H1 (cell line): ENCODE measurements around the gene TTC36. TPM values are rescaled to one million over a fixed set of nuclear protein-coding genes. Genes with fewer than 3 reads are reported as not detected.
A peak's percentile ranks its signal among the peaks of the same experiment; 100 is the strongest.

ENCODE experiments used
- CTCF ChIA-PET: fragments of 300-600 bp; sonication (Branson Sonifier 250); formaldehyde crosslinking; loops from one replicate; lab custom pipeline; 2021; ENCODE audit not compliant: partially characterized antibody; lab: Charles Lee
- POLR2A ChIA-PET: fragments of 300-600 bp; sonication (Branson Sonifier 250); formaldehyde crosslinking; loops from one replicate; lab custom pipeline; 2021; ENCODE audit warnings: inconsistent platforms; ENCODE audit not compliant: partially characterized antibody; lab: Charles Lee
- DNase-seq, 2 experiments: peaks; one replicate each; pipeline versions ENCODE4 v3.0.0 to v3.0.0-alpha.2; 2010 to 2022; ENCODE audit warnings: low spot score in 2 of 2, low read depth in 1 of 2, mixed read lengths in 1 of 2
- FAIRE-seq: peaks from 2 replicates; lab custom pipeline; 2011; peaks lifted over from hg19 to GRCh38; lab: Jason Lieb, UNC
- H2AFZ ChIP-seq: 2 replicates; pipeline ENCODE4 v1.8.1; 2012; ENCODE audit warnings: low read length, inconsistent platforms
- H2AK5ac ChIP-seq: 2 replicates; pipeline ENCODE4 v1.6.1; 2013; ENCODE audit warnings: low read depth, low read length
- H2BK120ac ChIP-seq: replicated peaks from 2 replicates; pipeline ENCODE3; 2013; ENCODE audit warnings: low read depth, low read length, inconsistent platforms
- H2BK12ac ChIP-seq: 2 replicates; pipeline ENCODE4 v1.6.1; 2013; ENCODE audit warnings: low read depth, low read length
- H2BK15ac ChIP-seq: 2 replicates; pipeline ENCODE4 v1.6.1; 2013; ENCODE audit warnings: low read length
- H2BK20ac ChIP-seq: 2 replicates; pipeline ENCODE4 v1.6.1; 2013; ENCODE audit warnings: low read length
- H2BK5ac ChIP-seq: 2 replicates; pipeline ENCODE4 v1.6.1; 2013; ENCODE audit warnings: low read depth, low read length
- H3K14ac ChIP-seq: 2 replicates; pipeline ENCODE4 v1.6.1; 2013; ENCODE audit warnings: inconsistent platforms; ENCODE audit not compliant: insufficient read length
- H3K18ac ChIP-seq: 2 replicates; pipeline ENCODE4 v1.6.1; 2013; ENCODE audit warnings: low read length; ENCODE audit errors: extremely low read depth
- H3K23ac ChIP-seq: 2 replicates; pipeline ENCODE4 v1.6.1; 2013; ENCODE audit warnings: inconsistent platforms; ENCODE audit not compliant: insufficient read length
- H3K23me2 ChIP-seq: 2 replicates; pipeline ENCODE4 v1.6.1; 2013; ENCODE audit warnings: low read depth, low read length
- H3K27ac ChIP-seq: 2 replicates; pipeline ENCODE4 v1.6.1; 2011; ENCODE audit warnings: low read depth, low read length, inconsistent platforms
- H3K27me3 ChIP-seq, 4 experiments: replicated peaks in 1 of 4; 1 replicate in 1 of 4; 2 replicates in 3 of 4; pipeline versions ENCODE4 v1.6.1 to v1.8.1; 2011 to 2013; ENCODE audit warnings: low read length in 3 of 4, mild to moderate bottlenecking in 3 of 4, inconsistent platforms in 2 of 4, mixed read lengths in 2 of 4, moderate library complexity in 1 of 4; ENCODE audit not compliant: control insufficient read depth in 3 of 4, insufficient read depth in 3 of 4; ENCODE audit errors: extremely low read depth in 1 of 4
- H3K36me3 ChIP-seq, 4 experiments: 2 replicates each; pipeline versions ENCODE4 v1.6.1 to v1.8.1; 2011 to 2013; ENCODE audit warnings: mild to moderate bottlenecking in 4 of 4, low read length in 3 of 4, moderate library complexity in 2 of 4, control low read depth in 1 of 4, inconsistent platforms in 1 of 4; ENCODE audit not compliant: insufficient read depth in 4 of 4, control insufficient read depth in 2 of 4
- H3K4ac ChIP-seq: replicated peaks from 2 replicates; pipeline ENCODE3; 2013; ENCODE audit warnings: low read length, low read depth, mixed read lengths, inconsistent platforms; ENCODE audit not compliant: insufficient read length
- H3K4me1 ChIP-seq, 4 experiments: replicated peaks in 1 of 4; 1 replicate in 1 of 4; 2 replicates in 3 of 4; pipeline versions ENCODE4 v1.6.1 to v1.8.1; 2011 to 2013; ENCODE audit warnings: low read length in 3 of 4, inconsistent platforms in 2 of 4, mixed read lengths in 1 of 4; ENCODE audit not compliant: insufficient read depth in 4 of 4, control insufficient read depth in 3 of 4
- H3K4me2 ChIP-seq, 2 experiments: 2 replicates each; pipeline versions ENCODE4 v1.6.1 to v1.8.1; 2011 to 2013; ENCODE audit warnings: low read depth in 2 of 2, low read length in 2 of 2, control low read depth in 1 of 2, inconsistent platforms in 1 of 2, mild to moderate bottlenecking in 1 of 2; ENCODE audit not compliant: insufficient read depth in 1 of 2
- H3K4me3 ChIP-seq, 4 experiments: fragments of 200-600, 300-600 bp in 1 of 4; sonication (generic), shearing (Covaris generic), sonication (Bioruptor Twin) in 1 of 4; 2 replicates each; pipeline versions ENCODE4 v1.5.1 to v1.8.1; 2011 to 2016; ENCODE audit warnings: low read length in 4 of 4, low read depth in 3 of 4, control low read depth in 2 of 4, inconsistent platforms in 2 of 4, mild to moderate bottlenecking in 2 of 4, mixed read lengths in 1 of 4, moderate library complexity in 1 of 4; ENCODE audit not compliant: insufficient read depth in 2 of 4; ENCODE audit errors: extremely low read depth in 1 of 4
- H3K56ac ChIP-seq: replicated peaks from 2 replicates; pipeline ENCODE3; 2013; ENCODE audit warnings: low read depth, mild to moderate bottlenecking, mixed read lengths, low read length, inconsistent platforms; ENCODE audit not compliant: insufficient read length
- H3K79me1 ChIP-seq: 2 replicates; pipeline ENCODE4 v1.6.1; 2013; ENCODE audit warnings: low read depth, low read length, control low read depth
- H3K79me2 ChIP-seq, 2 experiments: 2 replicates each; pipeline versions ENCODE4 v1.6.1 to v1.8.1; 2012 to 2013; ENCODE audit warnings: low read length in 2 of 2, mild to moderate bottlenecking in 2 of 2, inconsistent platforms in 1 of 2; ENCODE audit not compliant: insufficient read depth in 2 of 2, control insufficient read depth in 1 of 2
- H3K9ac ChIP-seq, 4 experiments: replicated peaks in 1 of 4; 1 replicate in 1 of 4; 2 replicates in 3 of 4; pipeline versions ENCODE4 v1.6.1 to v1.8.1; 2011 to 2013; ENCODE audit warnings: low read depth in 3 of 4, low read length in 3 of 4, control low read depth in 2 of 4, mild to moderate bottlenecking in 2 of 4, moderate library complexity in 2 of 4, inconsistent platforms in 1 of 4; ENCODE audit errors: extremely low read depth in 1 of 4
- H3K9me3 ChIP-seq, 2 experiments: 2 replicates each; pipeline versions ENCODE4 v1.6.1 to v1.8.1; 2012 to 2013; ENCODE audit warnings: mild to moderate bottlenecking in 2 of 2, moderate library complexity in 2 of 2, control low read depth in 1 of 2, inconsistent platforms in 1 of 2, low read depth in 1 of 2, low read length in 1 of 2, mixed read lengths in 1 of 2; ENCODE audit not compliant: insufficient read depth in 2 of 2
- H4K20me1 ChIP-seq, 2 experiments: replicated peaks in 1 of 2; 2 replicates each; pipeline versions ENCODE3 to v1.8.1; 2011 to 2013; ENCODE audit warnings: inconsistent platforms in 2 of 2, low read length in 2 of 2, mild to moderate bottlenecking in 1 of 2; ENCODE audit not compliant: insufficient read depth in 2 of 2, control insufficient read depth in 1 of 2
- H4K5ac ChIP-seq: 2 replicates; pipeline ENCODE4 v1.6.1; 2013; ENCODE audit warnings: low read length, low read depth, mixed read lengths, inconsistent platforms; ENCODE audit not compliant: insufficient read length
- H4K8ac ChIP-seq: 2 replicates; pipeline ENCODE4 v1.8.0; 2013; ENCODE audit warnings: mild to moderate bottlenecking, moderate library complexity, low read length, inconsistent platforms; ENCODE audit not compliant: insufficient read depth; ENCODE audit errors: extremely low read depth
- H4K91ac ChIP-seq: replicated peaks from 2 replicates; pipeline ENCODE3; 2013; ENCODE audit warnings: low read length, mixed read lengths, inconsistent platforms; ENCODE audit not compliant: insufficient read length
- ATF2 ChIP-seq: IDR thresholded peaks from 2 replicates; pipeline ENCODE4 v1.6.1; 2012; ENCODE audit warnings: low read length, inconsistent platforms
- POLR2AphosphoS5 ChIP-seq: IDR thresholded peaks from 2 replicates; pipeline ENCODE4 v1.6.1; 2011; ENCODE audit warnings: low read depth, low read length
- WGBS, 2 experiments: shearing (Covaris generic) in 1 of 2; methylation state at CpG; one replicate each; pipeline versions ENCODE4 v1.1.6 to v1.1.7; 2013 to 2015; ENCODE audit warnings: low lambda C conversion rate in 2 of 2, mixed read lengths in 2 of 2, inconsistent platforms in 1 of 2, low coverage in 1 of 2, missing lambda C conversion rate in 1 of 2; ENCODE audit not compliant: insufficient replicate concordance in 2 of 2, insufficient coverage in 1 of 2, insufficient read length in 1 of 2; ENCODE audit errors: extremely low coverage in 1 of 2, missing lambda C conversion rate in 1 of 2; 5-methylcytosine and 5-hydroxymethylcytosine counted together
- polyA plus RNA-seq, 7 experiments: library from polyadenylated mRNA; depleted of rRNA in 3 of 7; stranded (reverse) in 5 of 7; unstranded in 2 of 7; fragments of >200 nt in 5 of 7; fragments of 200-250 nt in 2 of 7; gene quantifications; 1 replicate in 5 of 7; 2 replicates in 1 of 7; 4 replicates in 1 of 7; pipeline versions ENCODE4 v1.2.1 to v1.2.3, GENCODE V29; 2011 to 2013; ENCODE audit warnings: missing spikeins in 2 of 7, mixed read lengths in 2 of 7
- total RNA-seq: library from RNA; stranded (reverse); fragmentation: NEBNext Ultra II Directional; extraction: Animal tissue kit (Norgen Biotek cat#: 25700); gene quantifications from 2 replicates; pipeline ENCODE4 v1.2.1, GENCODE V29; 2021

Gene TTC36
- total and polyA plus RNA-seq, 2 of the 8 experiments (the other 6 are each of a cell fraction or from before 2014, with no cell fraction given) = not detected

DNA sequence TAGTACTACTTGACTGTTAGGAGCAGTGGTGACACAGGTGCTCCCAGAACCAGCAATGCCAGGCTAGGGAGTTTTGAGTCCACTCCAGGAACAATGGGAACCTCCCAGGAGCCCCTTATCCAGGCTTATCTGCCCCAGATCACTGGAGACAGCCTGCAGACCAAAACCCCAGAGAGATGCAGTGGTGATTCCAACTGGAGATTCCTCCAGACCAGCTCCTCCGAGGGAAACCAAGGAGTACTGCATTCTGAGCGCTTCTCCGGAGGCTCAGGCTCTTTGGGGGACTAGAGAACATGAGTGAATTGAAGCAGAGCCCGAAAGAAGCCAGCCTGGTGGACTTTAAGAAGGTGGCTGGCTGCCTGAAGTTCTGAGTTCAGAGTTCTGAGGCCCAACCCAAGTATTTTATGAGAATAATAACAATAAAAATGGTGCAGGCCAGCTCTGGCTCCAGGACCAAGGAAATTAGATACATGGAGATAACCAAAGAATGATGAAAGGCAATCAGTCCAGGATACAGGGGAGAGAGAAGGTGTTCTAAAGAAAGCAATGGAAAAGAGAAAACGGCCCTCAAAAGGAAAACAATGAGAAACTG, 2.4 kb downstream of the TTC36 start:
- WGBS, 2 experiments = 81% methylated on average over 5 of the region's 5 CpGs; no CpG with 5 or more reads in 1 of the 2 experiments
- ChIA-PET POLR2A (interaction anchor here (1.2 to 2.1 kb wide), 4 partner anchors 10 to 114 kb away, joined by 3 to 7 read pairs (median 4); partner anchors contain the start of gene ARCN1), CTCF (interaction anchor here (0.6 to 1.4 kb wide), 4 partner anchors 8 to 1313 kb away, joined by 3 to 4 read pairs (median 3); no protein-coding TSS in a partner anchor)
- Histone ChIP-seq H3K79me1 (peaks cover 5% of the 10 kb centered on the region; the same call in 1 of the 2 replicates), H3K56ac (no peak overlapping the region), H2BK120ac (no peak overlapping the region), H2AFZ (no peak overlapping the region), H3K4me1 (peaks cover 0 to 14% (median 8%) of the 10 kb centered on the region in 4 experiments; a peak in 5 of 7 replicates), H4K20me1 (no peaks in the 10 kb centered on the region), H2BK20ac (no peak overlapping the region), H2BK15ac (no peak overlapping the region), H3K23ac (no peak overlapping the region), H3K4me2 (peak overlapping the region; percentile 72 to 97; a peak in 3 of 4 replicates), H3K23me2 (peaks cover 8% of the 10 kb centered on the region), H2BK5ac (no peak overlapping the region), H3K9me3 (no peaks in the 10 kb centered on the region), H4K91ac (no peak overlapping the region), H3K27ac (no peak overlapping the region), H3K79me2 (no peaks in the 10 kb centered on the region), H3K9ac (no peak overlapping the region), H4K5ac (no peak overlapping the region), H3K18ac (no peak overlapping the region), H3K14ac (no peak overlapping the region), H3K4me3 (peak overlapping the region; percentile 83 to 95 (median 94); a peak in 7 of 8 replicates), H3K36me3 (peaks cover 0 to 6% (median 1%) of the 10 kb centered on the region in 4 experiments; a peak in 2 of 8 replicates), H2BK12ac (no peak overlapping the region), H3K27me3 (no peaks in the 10 kb centered on the region; a peak in 2 of 7 replicates), H3K4ac (no peak overlapping the region), H2AK5ac (no peak overlapping the region), H4K8ac (no peak overlapping the region)
- FAIRE-seq (no peak), DNase-seq (peak in 1 of 2 experiments; percentile 51)
- 0 out of 2 replicates have a peak, but pooled peaks have one; percentile 38 for TF ChIP-seq POLR2AphosphoS5
- TF ChIP-seq ATF2 = no peak
